HCT116 (cell line): ENCODE measurements around the gene FLOT1. TPM values are rescaled to one million over a fixed set of nuclear protein-coding genes. Genes with fewer than 3 reads are reported as not detected.

Experiments used
- EGR1 ChIP-seq: IDR thresholded peaks from 2 replicates; pipeline ENCODE4 v1.6.1; 2012; ENCODE audit warnings: low read depth
- ELF1 ChIP-seq: IDR thresholded peaks from 2 replicates; pipeline ENCODE4 v1.6.1; 2012; ENCODE audit warnings: low read depth, borderline replicate concordance
- EZH2 ChIP-seq: fragments of 200-600 bp; sonication (generic); IDR thresholded peaks from 2 replicates; pipeline ENCODE4 v1.6.1; 2017; ENCODE audit warnings: antibody characterized with exemption, mixed run types
- EZH2phosphoT487 ChIP-seq: fragments of 200-600 bp; IDR thresholded peaks from 2 replicates; pipeline ENCODE4 v1.6.1; 2018; ENCODE audit warnings: antibody characterized with exemption, borderline replicate concordance
- FOSL1 ChIP-seq: IDR thresholded peaks from 2 replicates; pipeline ENCODE4 v1.6.1; 2012; ENCODE audit warnings: low read depth
- SP1 ChIP-seq: IDR thresholded peaks from 2 replicates; pipeline ENCODE4 v1.6.1; 2012; ENCODE audit warnings: low read depth
- YY1 ChIP-seq: IDR thresholded peaks from 2 replicates; pipeline ENCODE4 v1.6.1; 2011; ENCODE audit warnings: low read length, low read depth, moderate library complexity, mild to moderate bottlenecking; ENCODE audit not compliant: insufficient replicate concordance; ENCODE audit errors: extremely low read depth
- ZNF274 ChIP-seq: fragments of 200-500 bp; sonication (Bioruptor generic); IDR thresholded peaks from 2 replicates; pipeline ENCODE4 v1.6.1; 2014; ENCODE audit warnings: mild to moderate bottlenecking, low read depth, low read length, inconsistent platforms
- total RNA-seq: library from RNA; stranded (reverse); gene quantifications from one replicate; pipeline ENCODE4 v1.2.1, GENCODE V29; 2021; ENCODE audit not compliant: unreplicated experiment
- TF ChIP-seq, protein P1 (sequence below): IDR thresholded peaks from 2 replicates; pipeline ENCODE4 v1.6.1; 2011; ENCODE audit warnings: mild to moderate bottlenecking, low read length, moderate library complexity; ENCODE audit not compliant: insufficient replicate concordance; ENCODE audit errors: extremely low read depth
- TF ChIP-seq, protein P2 (sequence below): IDR thresholded peaks from 2 replicates; pipeline ENCODE4 v1.6.1; 2012; ENCODE audit warnings: low read depth
- TF ChIP-seq, protein P3 (sequence below): IDR thresholded peaks from 2 replicates; pipeline ENCODE4 v1.6.1; 2012

Gene FLOT1
- total RNA-seq, 1 experiment from 2014 or later, result 117 TPM

DNA sequence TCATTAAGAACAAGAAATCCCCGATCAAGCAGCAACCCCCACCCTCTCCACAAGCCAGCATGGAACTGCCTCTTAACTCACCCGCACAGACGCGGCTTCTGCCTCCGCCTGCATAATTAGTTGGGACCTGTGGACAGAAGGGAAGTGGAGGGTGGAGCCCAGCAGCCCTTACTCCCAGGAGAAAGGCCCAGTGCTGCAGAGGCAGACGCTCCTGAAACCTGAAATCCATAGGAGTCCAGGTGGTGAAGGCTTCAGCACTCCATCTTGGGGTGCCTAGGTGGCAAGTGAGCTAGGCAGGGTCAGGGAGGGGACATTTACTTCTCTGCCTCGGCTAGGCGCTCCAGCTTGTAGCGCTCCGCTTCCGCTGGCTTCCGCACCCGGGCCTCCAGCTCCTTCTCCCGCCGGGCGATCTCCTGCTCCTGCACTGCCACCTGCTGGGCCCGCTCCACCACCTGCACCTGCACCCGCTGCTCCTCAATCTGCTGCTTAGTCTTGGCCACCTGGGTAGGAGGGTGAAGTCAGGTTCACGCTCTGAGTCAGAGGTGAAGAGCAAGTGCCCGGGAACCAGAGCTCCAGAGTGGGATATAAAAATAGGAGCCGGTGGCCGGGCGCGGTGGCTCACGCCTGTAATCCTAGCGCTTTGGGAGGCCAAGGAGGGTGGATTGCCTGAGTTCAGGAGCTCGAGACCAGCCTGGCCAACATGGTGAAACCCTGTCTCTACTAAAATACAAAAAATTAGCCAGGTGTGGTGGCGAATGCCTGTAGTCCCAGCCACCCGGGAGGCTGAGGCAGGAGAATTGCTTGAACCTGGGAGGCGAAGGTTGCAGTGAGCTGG lies 11.7 kb downstream of the FLOT1 start (continued):
- TF ChIP-seq, protein P1, sequence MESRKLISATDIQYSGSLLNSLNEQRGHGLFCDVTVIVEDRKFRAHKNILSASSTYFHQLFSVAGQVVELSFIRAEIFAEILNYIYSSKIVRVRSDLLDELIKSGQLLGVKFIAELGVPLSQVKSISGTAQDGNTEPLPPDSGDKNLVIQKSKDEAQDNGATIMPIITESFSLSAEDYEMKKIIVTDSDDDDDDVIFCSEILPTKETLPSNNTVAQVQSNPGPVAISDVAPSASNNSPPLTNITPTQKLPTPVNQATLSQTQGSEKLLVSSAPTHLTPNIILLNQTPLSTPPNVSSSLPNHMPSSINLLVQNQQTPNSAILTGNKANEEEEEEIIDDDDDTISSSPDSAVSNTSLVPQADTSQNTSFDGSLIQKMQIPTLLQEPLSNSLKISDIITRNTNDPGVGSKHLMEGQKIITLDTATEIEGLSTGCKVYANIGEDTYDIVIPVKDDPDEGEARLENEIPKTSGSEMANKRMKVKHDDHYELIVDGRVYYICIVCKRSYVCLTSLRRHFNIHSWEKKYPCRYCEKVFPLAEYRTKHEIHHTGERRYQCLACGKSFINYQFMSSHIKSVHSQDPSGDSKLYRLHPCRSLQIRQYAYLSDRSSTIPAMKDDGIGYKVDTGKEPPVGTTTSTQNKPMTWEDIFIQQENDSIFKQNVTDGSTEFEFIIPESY, result peak; percentile 19
- TF ChIP-seq FOSL1, result no peak
- TF ChIP-seq ZNF274, result no peak
- TF ChIP-seq YY1, result peak; percentile 67
- no peak for TF ChIP-seq EGR1
- no peak for TF ChIP-seq ELF1
- no peak for TF ChIP-seq EZH2phosphoT487
- TF ChIP-seq, protein P2, sequence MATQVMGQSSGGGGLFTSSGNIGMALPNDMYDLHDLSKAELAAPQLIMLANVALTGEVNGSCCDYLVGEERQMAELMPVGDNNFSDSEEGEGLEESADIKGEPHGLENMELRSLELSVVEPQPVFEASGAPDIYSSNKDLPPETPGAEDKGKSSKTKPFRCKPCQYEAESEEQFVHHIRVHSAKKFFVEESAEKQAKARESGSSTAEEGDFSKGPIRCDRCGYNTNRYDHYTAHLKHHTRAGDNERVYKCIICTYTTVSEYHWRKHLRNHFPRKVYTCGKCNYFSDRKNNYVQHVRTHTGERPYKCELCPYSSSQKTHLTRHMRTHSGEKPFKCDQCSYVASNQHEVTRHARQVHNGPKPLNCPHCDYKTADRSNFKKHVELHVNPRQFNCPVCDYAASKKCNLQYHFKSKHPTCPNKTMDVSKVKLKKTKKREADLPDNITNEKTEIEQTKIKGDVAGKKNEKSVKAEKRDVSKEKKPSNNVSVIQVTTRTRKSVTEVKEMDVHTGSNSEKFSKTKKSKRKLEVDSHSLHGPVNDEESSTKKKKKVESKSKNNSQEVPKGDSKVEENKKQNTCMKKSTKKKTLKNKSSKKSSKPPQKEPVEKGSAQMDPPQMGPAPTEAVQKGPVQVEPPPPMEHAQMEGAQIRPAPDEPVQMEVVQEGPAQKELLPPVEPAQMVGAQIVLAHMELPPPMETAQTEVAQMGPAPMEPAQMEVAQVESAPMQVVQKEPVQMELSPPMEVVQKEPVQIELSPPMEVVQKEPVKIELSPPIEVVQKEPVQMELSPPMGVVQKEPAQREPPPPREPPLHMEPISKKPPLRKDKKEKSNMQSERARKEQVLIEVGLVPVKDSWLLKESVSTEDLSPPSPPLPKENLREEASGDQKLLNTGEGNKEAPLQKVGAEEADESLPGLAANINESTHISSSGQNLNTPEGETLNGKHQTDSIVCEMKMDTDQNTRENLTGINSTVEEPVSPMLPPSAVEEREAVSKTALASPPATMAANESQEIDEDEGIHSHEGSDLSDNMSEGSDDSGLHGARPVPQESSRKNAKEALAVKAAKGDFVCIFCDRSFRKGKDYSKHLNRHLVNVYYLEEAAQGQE, result no peak
- TF ChIP-seq, protein P3, sequence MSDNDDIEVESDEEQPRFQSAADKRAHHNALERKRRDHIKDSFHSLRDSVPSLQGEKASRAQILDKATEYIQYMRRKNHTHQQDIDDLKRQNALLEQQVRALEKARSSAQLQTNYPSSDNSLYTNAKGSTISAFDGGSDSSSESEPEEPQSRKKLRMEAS, result peak; percentile 67; the same call in 1 of the 2 replicates
- no peak for TF ChIP-seq SP1
- no peak for TF ChIP-seq EZH2
